GM21360 (cell line): ENCODE measurements around the gene FBRSL1.
"Not testable (repeated sequence)": the region's sequence is repeated elsewhere in the genome, so short reads cannot be mapped to it uniquely, and the experiment has no call there.

Experiments used
- ATAC-seq: cut with Tn5 transposase; IDR thresholded peaks from one replicate; pipeline ENCODE4 v1.9.1; 2021; ENCODE audit warnings: mild to moderate bottlenecking, moderate library complexity; ENCODE audit not compliant: unreplicated experiment

FBRSL1 gene

GRCh38 chr12:132470397-132470796 lies 19.6 kb upstream of the FBRSL1 start:
- ATAC-seq: no peak

DNA sequence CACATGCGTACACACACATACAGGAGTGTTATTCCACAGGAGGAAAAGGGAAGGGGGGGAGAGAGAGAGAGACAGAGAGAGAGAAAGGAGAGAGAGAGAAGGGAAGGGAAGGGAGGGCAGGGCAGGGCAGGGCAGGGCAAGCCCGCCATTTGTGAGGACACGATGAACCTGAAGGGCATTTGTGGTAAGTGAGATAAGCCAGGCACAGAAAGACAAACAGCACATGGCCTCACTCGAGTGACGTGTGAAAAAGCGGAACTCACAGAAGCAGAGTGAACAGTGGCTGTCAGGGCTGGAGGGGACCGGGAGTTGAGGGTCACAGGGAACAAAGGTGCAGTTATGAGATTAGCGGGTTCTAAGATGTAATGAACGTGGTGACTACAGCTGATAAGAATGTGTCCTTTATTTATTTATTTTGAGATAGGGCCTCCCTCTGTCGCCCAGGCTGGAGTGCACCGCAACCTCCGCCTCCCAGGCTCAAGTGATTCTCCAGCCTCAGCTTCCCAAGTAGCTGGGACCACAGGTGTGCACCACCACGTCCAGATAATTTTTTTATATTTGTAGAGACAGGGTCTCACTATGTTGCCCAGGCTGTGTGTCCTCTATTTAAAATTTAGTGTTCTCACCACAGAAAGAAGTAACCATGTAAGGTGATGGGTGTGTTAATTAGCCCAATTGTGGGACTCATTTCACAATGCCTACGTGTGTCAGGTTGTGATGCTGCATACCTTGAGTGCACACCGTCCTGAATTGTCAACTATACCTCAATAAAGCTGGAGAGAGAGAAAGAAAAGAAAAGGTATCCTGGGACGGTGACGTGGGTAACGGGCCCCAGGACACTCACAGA lies 18.7 kb upstream of the FBRSL1 start:
- no peak for ATAC-seq

- no peak for ATAC-seq
Measured at GRCh38 chr12:132471858-132472255, 18.1 kb upstream of the FBRSL1 start.

DNA sequence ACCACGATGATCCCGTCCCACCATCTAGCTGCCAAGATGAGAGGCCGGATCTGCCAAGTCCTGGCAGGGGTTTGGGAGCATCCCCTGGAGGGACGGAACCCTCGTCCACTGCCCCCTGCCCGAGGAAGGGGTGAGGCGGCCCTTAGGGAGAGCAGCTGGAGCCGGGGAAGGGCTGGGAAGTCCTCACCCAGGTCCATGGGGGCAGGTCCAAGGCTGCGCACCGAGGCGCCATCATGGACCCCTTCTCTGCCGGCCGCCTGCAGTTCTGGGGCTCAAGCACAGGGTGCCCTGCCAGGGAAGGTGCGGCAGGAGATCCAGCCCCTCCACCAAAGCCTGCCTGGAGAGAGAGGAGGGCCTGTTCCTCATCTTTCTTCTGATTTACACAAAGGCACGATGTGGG lies 17.6 kb upstream of the FBRSL1 start:
- no peak for ATAC-seq

DNA sequence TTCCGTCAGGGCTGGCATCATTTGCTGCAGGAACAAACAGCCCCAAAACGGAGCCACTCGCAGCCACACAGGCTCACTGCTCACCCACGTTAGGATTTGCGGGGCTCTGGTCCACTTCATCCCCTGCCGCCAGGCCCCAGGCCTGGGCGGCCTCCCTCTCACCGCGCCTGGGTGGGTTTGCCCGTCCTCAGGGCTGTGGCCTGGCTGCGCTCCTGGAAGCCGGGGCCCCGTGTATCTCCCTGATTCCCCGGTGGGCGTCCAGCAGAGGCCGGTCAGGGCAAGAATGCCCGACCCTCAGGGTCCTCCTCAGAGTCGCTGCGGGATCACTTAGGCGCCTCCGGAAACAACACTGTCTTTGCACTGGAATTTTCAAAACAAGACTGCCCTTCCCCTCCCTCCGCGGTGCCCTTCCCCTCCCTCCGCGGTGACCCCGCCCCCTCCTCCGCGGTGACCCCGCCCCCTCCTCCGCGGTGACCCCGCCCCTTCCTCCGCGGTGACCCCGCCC lies 15.7 kb upstream of the FBRSL1 start:
- no peak for ATAC-seq

- not testable (repeated sequence) for ATAC-seq
Measured at GRCh38 chr12:132474799-132475303, 15.1 kb upstream of the FBRSL1 start.

DNA sequence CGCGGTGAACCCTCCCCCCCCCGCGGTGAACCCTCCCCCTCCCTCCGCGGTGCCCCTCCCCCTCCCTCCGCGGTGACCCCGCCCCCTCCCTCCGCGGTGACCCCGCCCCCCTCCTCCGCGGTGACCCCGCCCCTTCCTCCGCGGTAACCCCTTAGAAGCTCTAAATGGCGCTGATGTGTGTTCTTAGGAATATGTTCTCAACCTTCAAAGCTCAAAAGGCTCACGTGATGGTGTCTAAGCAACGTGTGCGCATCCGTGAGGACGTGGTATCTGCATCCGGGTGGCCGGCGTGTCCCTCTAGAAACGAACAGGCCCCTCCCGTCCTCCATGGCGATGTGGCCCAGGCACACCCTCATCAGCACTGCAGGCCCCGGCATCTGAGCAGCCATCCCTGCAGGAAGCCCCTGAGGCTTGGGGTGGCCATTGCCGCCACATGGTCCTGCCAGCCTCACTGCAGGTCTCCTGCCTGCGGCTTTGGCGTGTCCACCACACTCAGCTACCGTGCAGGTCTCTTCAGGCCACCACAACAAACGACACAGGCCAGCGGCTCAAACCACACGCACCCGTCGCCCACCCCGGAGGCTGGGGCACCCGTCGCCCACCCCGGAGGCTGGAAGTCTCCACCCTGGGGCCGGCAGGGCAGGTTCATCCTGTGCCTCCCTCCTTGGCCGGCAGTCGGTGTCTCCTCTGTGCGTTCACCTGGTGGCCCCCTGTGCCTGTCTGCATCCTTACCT lies 14.5 kb upstream of the FBRSL1 start:
- no peak for ATAC-seq

- ATAC-seq: no peak
Measured at GRCh38 chr12:132476038-132476414, 13.9 kb upstream of the FBRSL1 start.

- ATAC-seq: no peak
Measured at GRCh38 chr12:132476421-132476820, 13.5 kb upstream of the FBRSL1 start.

DNA sequence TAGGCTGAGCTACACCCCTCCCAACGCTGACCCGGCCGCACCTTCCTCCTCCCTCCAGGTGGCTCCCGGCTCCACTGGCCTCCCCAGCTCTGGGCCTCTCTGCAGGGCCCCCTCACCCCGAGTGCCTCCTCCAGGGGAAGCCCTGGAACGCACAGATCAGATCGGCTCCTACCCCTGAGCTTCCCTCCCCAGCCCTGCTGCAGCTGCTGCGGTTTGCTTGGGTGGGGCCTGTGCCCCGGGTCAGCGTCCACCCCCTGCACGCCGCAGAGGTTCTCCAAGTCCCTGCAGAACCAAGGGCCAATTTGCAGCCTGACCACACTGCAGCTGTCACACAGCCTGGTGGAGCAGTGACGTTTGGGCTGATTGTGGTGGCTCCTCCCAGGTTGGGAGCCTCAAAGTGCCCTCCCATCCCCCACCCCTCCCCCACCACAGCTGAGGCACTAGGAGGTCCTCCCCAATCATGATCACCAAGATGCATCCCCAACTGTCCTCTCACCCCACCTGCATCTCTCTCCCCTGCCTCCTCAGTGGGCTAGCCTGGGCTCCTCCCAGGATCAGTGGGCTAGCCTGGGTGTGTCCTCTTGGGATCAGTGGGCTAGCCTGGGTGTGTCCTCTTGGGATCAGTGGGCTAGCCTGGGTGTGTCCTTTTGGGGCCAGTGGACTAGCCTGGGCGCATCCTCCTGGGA lies 12.8 kb upstream of the FBRSL1 start:
- no peak for ATAC-seq

DNA sequence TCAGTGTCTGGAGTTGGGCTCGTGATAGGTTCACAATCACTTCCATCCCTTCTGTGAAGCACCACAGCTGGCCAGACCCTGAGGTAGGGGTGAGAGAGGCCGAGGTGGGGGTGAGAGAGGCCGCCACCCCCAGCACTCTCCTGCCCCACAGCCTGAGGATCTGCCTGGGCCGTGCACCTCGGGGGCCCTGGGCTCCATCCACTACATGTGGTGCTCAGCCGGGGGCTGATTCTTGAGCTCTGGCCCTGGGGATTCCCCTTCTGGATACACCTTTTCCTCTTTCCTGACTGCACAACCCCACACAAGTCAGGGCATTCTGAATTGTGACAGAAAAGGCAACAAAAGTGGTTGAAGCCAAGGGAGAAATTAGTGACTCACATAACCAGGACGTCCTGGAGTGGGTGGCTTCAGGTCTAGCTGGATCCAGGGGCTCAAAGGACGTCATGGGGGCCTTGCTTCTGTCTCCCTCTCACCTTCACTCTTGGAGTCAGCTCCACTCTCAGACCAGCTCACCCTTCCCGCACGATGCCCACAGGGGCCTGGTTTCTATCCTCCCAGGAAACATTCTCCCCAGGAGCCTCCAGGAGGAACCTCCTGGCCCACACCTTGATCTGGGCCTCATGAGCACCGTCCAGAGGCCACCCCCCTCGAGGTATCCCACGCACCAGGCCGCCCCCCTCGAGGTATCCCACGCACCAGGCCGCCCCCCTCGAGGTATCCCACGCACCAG lies 12.1 kb upstream of the FBRSL1 start:
- ATAC-seq: no peak

DNA sequence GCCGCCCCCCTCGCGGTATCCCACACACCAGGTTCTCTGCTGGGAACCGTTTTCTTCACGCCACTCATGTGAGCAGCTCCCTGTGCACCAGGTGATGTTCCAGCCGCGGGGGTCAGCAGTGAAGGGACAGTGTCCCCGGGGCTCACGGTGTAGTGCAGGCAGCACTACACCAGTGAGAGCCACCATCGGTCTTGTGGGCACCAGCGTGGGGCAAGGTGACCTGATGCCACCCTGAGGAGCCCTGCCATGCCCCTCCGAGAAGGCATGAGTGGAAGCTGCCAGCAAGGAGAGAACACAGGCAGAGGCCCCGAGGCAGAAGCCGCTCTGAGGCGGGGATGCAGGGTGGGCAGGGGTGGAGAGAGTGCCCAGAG lies 11.5 kb upstream of the FBRSL1 start:
- no peak for ATAC-seq

DNA sequence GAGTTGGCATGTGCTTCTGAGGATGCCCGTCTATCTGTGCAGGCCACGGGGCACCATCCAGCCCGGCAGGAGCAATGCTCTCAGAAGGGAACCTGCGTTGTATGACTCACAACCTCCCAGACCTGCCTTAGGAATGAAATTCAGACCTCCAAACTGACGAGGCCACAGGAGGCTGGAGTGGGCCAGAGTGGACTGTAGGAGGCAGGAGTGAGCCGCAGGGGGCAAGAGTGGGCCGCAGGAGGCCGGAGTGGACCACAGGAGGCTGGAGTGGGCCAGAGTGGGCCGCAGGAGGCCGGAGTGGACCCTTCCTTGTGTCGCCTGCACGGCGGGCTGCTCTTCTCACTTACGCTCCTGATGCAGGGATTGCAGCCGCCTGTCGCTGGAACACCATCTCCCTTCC lies 11.1 kb upstream of the FBRSL1 start:
- ATAC-seq: no peak

GRCh38 chr12:132479291-132479690 lies 10.7 kb upstream of the FBRSL1 start:
- no peak for ATAC-seq

DNA sequence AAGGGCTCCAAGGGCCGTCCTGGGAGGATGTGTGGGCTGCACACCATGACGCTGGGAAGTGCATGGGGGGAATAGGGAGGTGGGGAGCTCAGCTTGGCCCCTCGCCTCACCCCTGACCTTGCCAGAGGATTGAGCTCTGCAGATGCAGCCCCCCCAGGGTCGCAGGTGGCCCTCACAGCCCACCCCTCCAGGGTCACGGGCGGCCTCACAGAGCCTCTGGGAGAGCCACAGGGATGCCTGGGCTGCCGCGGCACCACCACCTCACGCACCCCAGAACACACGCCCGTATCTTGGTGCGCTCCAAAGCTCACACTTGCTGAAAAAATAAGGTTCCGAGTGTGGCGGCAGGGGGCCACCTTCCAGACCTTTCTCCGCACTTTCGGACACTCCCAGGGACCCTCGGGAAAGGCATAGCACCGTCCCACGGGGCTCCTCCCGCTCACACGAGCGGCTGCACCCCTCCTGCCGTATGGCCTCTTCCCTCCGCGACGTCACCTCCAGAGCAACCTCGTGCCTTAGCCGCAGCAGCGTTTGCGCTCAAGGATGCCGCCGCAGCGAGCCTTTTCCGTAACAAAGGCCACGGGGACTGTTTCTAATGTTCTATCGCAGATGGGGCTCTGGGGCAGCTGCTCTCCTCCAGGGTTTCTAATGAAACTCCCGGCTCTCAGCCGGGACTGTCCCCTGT lies 9.9 kb upstream of the FBRSL1 start:
- no peak for ATAC-seq

- no peak for ATAC-seq
Measured at GRCh38 chr12:132480623-132481132, 9.3 kb upstream of the FBRSL1 start.

DNA sequence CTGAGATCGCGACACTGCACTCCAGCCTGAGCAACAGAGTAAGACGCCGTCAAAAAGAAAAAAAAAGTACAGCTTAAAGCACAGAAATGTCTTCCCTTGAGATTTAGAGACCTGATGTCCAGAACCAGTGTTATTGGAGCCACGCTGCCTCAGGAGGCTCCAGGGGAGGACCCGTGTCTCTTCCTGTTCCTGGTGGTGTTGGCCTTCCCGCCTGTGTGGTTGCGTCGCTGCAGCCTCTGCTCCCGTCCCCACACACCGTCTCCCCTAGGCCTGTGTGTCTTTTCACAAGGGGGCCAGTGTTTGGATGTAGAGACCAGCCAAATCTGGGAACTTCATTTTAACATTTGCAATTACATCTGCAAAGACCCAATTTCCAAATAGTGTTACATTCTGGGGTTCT lies 8.6 kb upstream of the FBRSL1 start:
- no peak for ATAC-seq

DNA sequence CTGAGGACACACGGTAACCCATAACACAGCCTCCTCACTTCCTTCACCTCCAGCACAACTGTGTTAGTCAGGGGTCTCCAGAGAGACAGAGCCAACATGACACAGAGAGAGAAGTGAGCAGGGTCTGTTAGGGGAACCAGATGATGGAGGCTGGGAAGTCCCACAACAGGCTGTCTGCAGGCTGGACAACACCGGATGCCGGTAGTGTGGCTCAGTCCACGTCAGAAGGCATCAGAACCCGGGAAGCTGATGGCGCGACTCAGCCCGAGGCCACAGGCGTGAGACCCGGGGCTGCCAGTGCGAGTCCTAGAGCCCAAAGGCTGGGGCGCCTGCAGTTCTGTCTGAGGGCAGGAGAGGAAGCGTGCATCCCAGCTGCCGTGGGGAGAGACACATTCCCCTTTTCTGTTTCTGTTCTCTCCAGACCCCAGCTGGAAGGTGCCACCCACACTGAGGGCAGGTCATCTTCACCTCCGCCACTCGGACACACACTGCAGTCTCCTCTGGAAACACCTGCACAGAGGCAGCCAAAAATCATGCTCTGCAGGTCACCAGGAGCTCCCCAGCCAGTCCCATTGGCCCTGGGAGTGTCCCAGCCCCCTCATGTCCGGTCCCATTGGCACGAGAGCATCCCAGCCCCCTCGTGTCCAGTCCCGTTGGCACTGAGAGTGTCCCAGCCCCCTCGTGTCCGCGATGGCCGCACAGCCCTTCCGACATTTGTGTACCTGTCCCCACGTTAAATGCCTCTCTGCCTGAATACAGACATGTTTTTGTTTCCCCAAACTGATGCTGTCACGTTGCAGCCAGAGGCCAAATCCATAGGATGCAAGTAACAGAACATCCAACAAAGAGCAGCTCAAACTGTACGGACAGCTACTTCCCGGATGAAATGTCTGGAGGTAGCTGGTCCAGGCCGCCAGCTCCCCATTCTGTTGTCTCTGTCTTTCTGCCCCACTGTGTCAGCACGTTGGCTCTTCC lies 7.9 kb upstream of the FBRSL1 start:
- ATAC-seq: no peak

DNA sequence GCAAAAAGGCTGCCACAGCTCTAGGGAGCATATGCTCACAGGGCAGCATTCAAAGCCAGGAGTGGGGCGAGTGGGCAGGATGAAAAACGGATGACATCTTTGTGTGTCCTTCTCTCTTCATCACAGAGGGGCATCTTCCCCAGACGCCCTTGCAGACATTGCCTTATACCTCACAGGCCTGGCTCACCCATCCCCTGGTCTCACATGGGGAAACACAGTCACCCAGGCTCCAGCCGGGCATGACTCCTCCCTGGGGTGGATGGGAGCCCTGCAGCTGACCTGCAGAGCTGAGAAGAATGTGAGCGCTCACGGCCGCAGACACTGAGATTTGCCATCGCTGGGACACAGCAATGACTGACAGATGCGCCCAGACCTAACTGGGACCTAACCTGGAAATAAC lies 7.2 kb upstream of the FBRSL1 start:
- no peak for ATAC-seq
